ENCODE data around the gene LIMK2. TPM values are rescaled to one million over a fixed set of nuclear protein-coding genes. Genes with fewer than 3 reads are reported as not detected.

Gene LIMK2
- total and polyA plus RNA-seq, 10 donors = 6.1 to 182 (median 60.6) TPM

GRCh38 chr22:31176923-31177322, 35.2 kb upstream of the LIMK2 start:
- peaks cover 0 to 32% (median 11%) of the 10 kb centered on the region in 6 donors for H3K4me1 ChIP-seq
- H3K27ac ChIP-seq = no peak overlapping the region
- H3K4me3 ChIP-seq = no peak overlapping the region
- H3K9me3 ChIP-seq = no peaks in the 10 kb centered on the region
- TF ChIP-seq CTCF (IDR thresholded peaks at IDR 0.05 in 8 of 11, conservative IDR thresholded peaks at IDR 0.05 in 3 of 11) (no peak), POLR2AphosphoS5 (IDR thresholded peaks at IDR 0.05) (no peak), POLR2A (IDR thresholded peaks at IDR 0.05) (no peak)
- no peak for DNase-seq
- 89 to 100% (median 95%) methylated on average over 1 of the region's 1 CpG for WGBS, 5 donors
- intact Hi-C loops (cut with DNase I; ENCODE audit: low total_unique reads) = no loop called here
- no peaks in the 10 kb centered on the region for H3K27me3 ChIP-seq (replicated peaks in 1 of 7)
- H3K36me3 ChIP-seq = peaks cover 0 to 63% (median 5%) of the 10 kb centered on the region in 6 donors

GRCh38 chr22:31177420-31178162, 34.5 kb upstream of the LIMK2 start:
- intact Hi-C loops (cut with DNase I; ENCODE audit: low total_unique reads) = no loop called here
- Histone ChIP-seq H3K4me3 (no peak overlapping the region), H3K9me3 (no peaks in the 10 kb centered on the region), H3K27me3 (replicated peaks in 1 of 7) (no peaks in the 10 kb centered on the region), H3K4me1 (peaks cover 0 to 25% (median 8%) of the 10 kb centered on the region in 6 donors), H3K36me3 (peaks cover 0 to 70% (median 7%) of the 10 kb centered on the region in 6 donors), H3K27ac (no peak overlapping the region)
- DNase-seq = no peak
- WGBS, 5 donors = 90 to 95% (median 93%) methylated on average over 6 of the region's 6 CpGs
- no peak for TF ChIP-seq POLR2A (IDR thresholded peaks at IDR 0.05)
- no peak for TF ChIP-seq CTCF (IDR thresholded peaks at IDR 0.05 in 8 of 11, conservative IDR thresholded peaks at IDR 0.05 in 3 of 11)

GRCh38 chr22:31178859-31179258, 33.2 kb upstream of the LIMK2 start:
- no peaks in the 10 kb centered on the region for H3K9me3 ChIP-seq
- TF ChIP-seq POLR2AphosphoS5 (IDR thresholded peaks at IDR 0.05) = no peak
- TF ChIP-seq POLR2A (IDR thresholded peaks at IDR 0.05) = no peak
- TF ChIP-seq CTCF (IDR thresholded peaks at IDR 0.05 in 8 of 11, conservative IDR thresholded peaks at IDR 0.05 in 3 of 11) = no peak
- WGBS, 5 donors = 96 to 100% (median 99%) methylated on average over 2 of the region's 2 CpGs
- H3K27me3 ChIP-seq (replicated peaks in 1 of 7) = no peaks in the 10 kb centered on the region
- H3K36me3 ChIP-seq = peaks cover 0 to 78% (median 8%) of the 10 kb centered on the region in 6 donors
- peaks cover 0 to 13% (median 2%) of the 10 kb centered on the region in 6 donors for H3K4me1 ChIP-seq
- intact Hi-C loops (cut with DNase I; ENCODE audit: low total_unique reads) = no loop called here
- no peak overlapping the region for H3K4me3 ChIP-seq
- H3K27ac ChIP-seq = no peak overlapping the region
- DNase-seq = no peak

GRCh38 chr22:31179345-31179744, 32.8 kb upstream of the LIMK2 start:
- intact Hi-C loops (cut with DNase I; ENCODE audit: low total_unique reads) = no loop called here
- WGBS, 5 donors = 50 to 86% (median 77%) methylated on average over 1 of the region's 1 CpG
- Histone ChIP-seq H3K4me3 (no peak overlapping the region), H3K27ac (no peak overlapping the region), H3K36me3 (peaks cover 0 to 83% (median 8%) of the 10 kb centered on the region in 6 donors), H3K27me3 (replicated peaks in 1 of 7) (no peaks in the 10 kb centered on the region), H3K9me3 (no peaks in the 10 kb centered on the region), H3K4me1 (peaks cover 0 to 8% (median 2%) of the 10 kb centered on the region in 6 donors)
- no peak for DNase-seq
- no peak for TF ChIP-seq POLR2A (IDR thresholded peaks at IDR 0.05)
- no peak for TF ChIP-seq CTCF (IDR thresholded peaks at IDR 0.05 in 8 of 11, conservative IDR thresholded peaks at IDR 0.05 in 3 of 11)
- no peak for TF ChIP-seq POLR2AphosphoS5 (IDR thresholded peaks at IDR 0.05)

Measured in spleen (tissue), 11 donors.